A549 (cell line): Measurements from ENCODE around the gene LBP. TPM values are rescaled to one million over a fixed set of nuclear protein-coding genes. Genes with fewer than 3 reads are reported as not detected.

ENCODE experiments used
- ATAC-seq, 2 experiments: fragments of 200-7000 bp in 1 of 2; fragments of >200 bp in 1 of 2; cut with Nextera tagmentation in 1 of 2; cut with Tn5 transposase in 1 of 2; 3 replicates each; pipeline versions ENCODE4 v1.8.0 to v1.9.1; 2018 to 2020; ENCODE audit warnings: mild to moderate bottlenecking in 1 of 2, moderate library complexity in 1 of 2
- CTCF ChIA-PET: fragments of 300-600 bp; sonication (Branson Sonifier 250); formaldehyde crosslinking; extraction: SDS; loops from one replicate; lab custom pipeline; 2021; ENCODE audit warnings: antibody characterized with exemption, inconsistent platforms; lab: Yijun Ruan, JAX
- POLR2A ChIA-PET: fragments of 350-600 bp; formaldehyde crosslinking; extraction: SDS; loops from one replicate; lab custom pipeline; 2021; ENCODE audit warnings: antibody characterized with exemption, inconsistent platforms; lab: Yijun Ruan, JAX
- DNase-seq, 2 experiments: peaks; one replicate each; pipeline versions ENCODE4 v3.0.0 to v3.0.0-alpha.2; 2011 to 2016; ENCODE audit warnings: low read depth in 1 of 2, low spot score in 1 of 2
- FAIRE-seq: peaks from 2 replicates; lab custom pipeline; 2011; peaks lifted over from hg19 to GRCh38; lab: Jason Lieb, UNC
- H3K27ac ChIP-seq, 2 experiments: fragments of >200 bp; sonication (Bioruptor Twin); formaldehyde crosslinking; 3 replicates each; pipeline ENCODE4 v1.5.1; 2016 to 2017
- H3K4me1 ChIP-seq: fragments of >200 bp; sonication (Bioruptor Twin); formaldehyde crosslinking; 3 replicates; pipeline ENCODE4 v1.6.1; 2016
- H3K4me2 ChIP-seq: fragments of >200 bp; sonication (Bioruptor Twin); formaldehyde crosslinking; 3 replicates; pipeline ENCODE4 v1.6.1; 2016
- H3K4me3 ChIP-seq: fragments of >200 bp; sonication (Bioruptor Twin); formaldehyde crosslinking; 3 replicates; pipeline ENCODE4 v1.5.1; 2016
- H3K9me3 ChIP-seq: fragments of >200 bp; sonication (Bioruptor Twin); formaldehyde crosslinking; 3 replicates; pipeline ENCODE4 v1.6.1; 2016
- BHLHE40 ChIP-seq: IDR thresholded peaks from 2 replicates; pipeline ENCODE4 v1.6.1; 2012; ENCODE audit warnings: low read depth, low read length, inconsistent platforms
- CBX2 ChIP-seq: fragments of 200-600 bp; sonication (generic); IDR thresholded peaks from 2 replicates; pipeline ENCODE4 v1.6.1; 2016; ENCODE audit warnings: low read depth, mild to moderate bottlenecking, borderline replicate concordance
- CBX8 ChIP-seq: fragments of 200-600 bp; sonication (generic); IDR thresholded peaks from 2 replicates; pipeline ENCODE4 v1.6.1; 2016
- CEBPB ChIP-seq, 2 experiments: fragments of >200 bp in 1 of 2; sonication (Bioruptor Twin) in 1 of 2; formaldehyde crosslinking in 1 of 2; IDR thresholded peaks; 2 replicates each; pipeline ENCODE4 v1.6.1; 2012 to 2016
- ESRRA ChIP-seq: fragments of 150-350 bp; IDR thresholded peaks from 2 replicates; pipeline ENCODE4 v1.6.1; 2014; ENCODE audit warnings: mild to moderate bottlenecking, low read length, borderline replicate concordance
- GATA3 ChIP-seq: IDR thresholded peaks from 2 replicates; pipeline ENCODE4 v1.6.1; 2012; ENCODE audit warnings: borderline replicate concordance
- HEYL ChIP-seq: fragments of 250-450 bp; sonication (Bioruptor Pico); IDR thresholded peaks from 2 replicates; pipeline ENCODE4 v1.8.0; 2021; ENCODE audit warnings: mild to moderate bottlenecking, moderate library complexity
- HOXA7 ChIP-seq: fragments of 250-450 bp; sonication (Bioruptor Pico); IDR thresholded peaks from 2 replicates; pipeline ENCODE4 v1.5.0; 2020; ENCODE audit warnings: mild to moderate bottlenecking, moderate library complexity
- JUN ChIP-seq, 2 experiments: fragments of >200 bp; sonication (Bioruptor Twin); formaldehyde crosslinking; IDR thresholded peaks; 2 replicates in 1 of 2; 3 replicates in 1 of 2; pipeline ENCODE4 v1.6.1; 2016 to 2017
- JUNB ChIP-seq: fragments of >200 bp; sonication (Bioruptor Twin); formaldehyde crosslinking; IDR thresholded peaks from 2 replicates; pipeline ENCODE4 v1.6.1; 2016
- KDM5A ChIP-seq: fragments of 200-600 bp; sonication (generic); IDR thresholded peaks from 2 replicates; pipeline ENCODE4 v1.6.1; 2016; ENCODE audit warnings: antibody characterized with exemption, mild to moderate bottlenecking
- MAFK ChIP-seq: fragments of 450-650 bp; IDR thresholded peaks from 2 replicates; pipeline ENCODE4 v1.6.1; 2014; ENCODE audit not compliant: partially characterized antibody
- MAZ ChIP-seq: fragments of 150-350 bp; IDR thresholded peaks from 2 replicates; pipeline ENCODE4 v1.6.1; 2014; ENCODE audit warnings: antibody characterized with exemption, low read depth, low read length, borderline replicate concordance
- RARB ChIP-seq: fragments of 250-450 bp; sonication (Bioruptor Pico); IDR thresholded peaks from 2 replicates; pipeline ENCODE4 v1.8.0; 2021; ENCODE audit warnings: mild to moderate bottlenecking, moderate library complexity
- RFX5 ChIP-seq: fragments of 450-650 bp; IDR thresholded peaks from 2 replicates; pipeline ENCODE4 v1.7.1; 2014; ENCODE audit warnings: antibody characterized with exemption, mild to moderate bottlenecking, moderate library complexity
- TP53 ChIP-seq: fragments of 250-450 bp; sonication (Bioruptor Pico); IDR thresholded peaks from 2 replicates; pipeline ENCODE4 v1.5.0; 2021; ENCODE audit warnings: mild to moderate bottlenecking, moderate library complexity
- ZFP36 ChIP-seq: fragments of 450-650 bp; IDR thresholded peaks from 2 replicates; pipeline ENCODE4 v1.6.1; 2014; ENCODE audit warnings: borderline replicate concordance; ENCODE audit not compliant: partially characterized antibody
- WGBS: methylation state at CpG from one replicate; pipeline ENCODE4 v1.1.6; 2017; ENCODE audit errors: missing lambda C conversion rate; 5-methylcytosine and 5-hydroxymethylcytosine counted together
- polyA plus RNA-seq, 4 experiments: library from polyadenylated mRNA; depleted of rRNA in 3 of 4; stranded (reverse); fragments of >200 nt; fragmentation: RNase III in 1 of 4; extraction: RNeasy Plus Mini Kit Qiagen cat#74134 plus additional on column Dnase treatment in 1 of 4; gene quantifications; 2 replicates in 3 of 4; 3 replicates in 1 of 4; pipeline ENCODE4 v1.2.3, GENCODE V29; 2011 to 2017
- TF ChIP-seq, protein P1 (sequence below): fragments of >200 bp; sonication (Bioruptor Twin); formaldehyde crosslinking; IDR thresholded peaks from 3 replicates; pipeline ENCODE4 v1.6.1; 2016
- TF ChIP-seq, protein P2 (sequence below): fragments of >200 bp; sonication (Bioruptor Twin); formaldehyde crosslinking; IDR thresholded peaks from 2 replicates; pipeline ENCODE4 v1.6.1; 2016
- TF ChIP-seq, protein P3 (sequence below): fragments of 250-450 bp; sonication (Bioruptor Pico); IDR thresholded peaks from 2 replicates; pipeline ENCODE4 v1.5.0; 2021; ENCODE audit warnings: mild to moderate bottlenecking, moderate library complexity, borderline replicate concordance
- TF ChIP-seq, protein P4 (sequence below): fragments of >200 bp; sonication (Bioruptor Twin); formaldehyde crosslinking; IDR thresholded peaks from 3 replicates; pipeline ENCODE4 v1.5.1; 2016

The LBP gene
- polyA plus RNA-seq, 2 of the 4 experiments (the other 2 are of a cell fraction), result 1.3 to 2.2 TPM

DNA sequence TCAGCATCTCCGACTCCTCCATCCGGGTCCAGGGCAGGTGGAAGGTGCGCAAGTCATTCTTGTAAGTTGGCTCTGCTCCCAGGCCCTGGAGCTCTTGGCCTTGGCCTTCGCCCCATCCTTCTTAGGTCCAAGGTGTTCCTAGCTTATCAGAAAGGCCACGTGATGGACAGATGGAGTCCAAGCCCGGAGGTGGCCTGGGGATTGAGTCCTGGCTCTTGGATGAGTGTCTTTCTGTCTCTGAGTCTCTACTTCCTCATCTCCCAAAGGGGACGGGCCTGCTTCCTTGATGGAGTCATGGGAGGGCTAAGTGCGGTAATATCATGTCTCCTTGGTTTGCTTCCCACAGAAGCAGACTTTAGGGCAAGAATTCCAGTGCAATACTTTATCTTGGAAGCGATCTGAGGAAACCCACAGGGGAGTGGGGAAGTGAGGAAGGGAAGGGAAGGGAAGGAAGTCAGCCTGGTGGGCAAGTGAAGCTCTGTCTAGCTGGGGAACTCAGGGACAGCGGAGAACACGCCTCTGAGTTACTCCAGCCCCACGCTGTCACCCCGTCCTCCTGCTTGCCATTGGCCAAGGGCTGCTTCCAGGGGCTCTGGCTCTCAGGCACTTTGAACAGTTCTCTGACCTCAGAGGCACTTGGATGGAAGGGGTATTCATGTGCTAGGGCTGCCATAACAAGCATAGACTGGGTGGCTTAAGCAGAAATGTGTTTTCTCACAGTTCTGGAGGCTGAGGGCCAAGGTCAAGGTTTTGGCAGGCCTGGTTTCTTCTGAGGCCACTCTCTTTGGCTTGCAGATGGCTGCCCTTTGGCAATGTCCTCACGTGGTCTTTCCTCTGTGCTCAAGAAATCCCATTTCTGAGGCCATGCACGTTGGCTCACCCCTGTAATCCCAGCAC, 4.8 kb downstream of the LBP start:
- ChIA-PET POLR2A (interaction anchor here (0.7 kb wide), 1 partner anchor 540 kb away, joined by 3 read pairs; no protein-coding TSS in a partner anchor), CTCF (no interaction called here)
- TF ChIP-seq, protein P1, sequence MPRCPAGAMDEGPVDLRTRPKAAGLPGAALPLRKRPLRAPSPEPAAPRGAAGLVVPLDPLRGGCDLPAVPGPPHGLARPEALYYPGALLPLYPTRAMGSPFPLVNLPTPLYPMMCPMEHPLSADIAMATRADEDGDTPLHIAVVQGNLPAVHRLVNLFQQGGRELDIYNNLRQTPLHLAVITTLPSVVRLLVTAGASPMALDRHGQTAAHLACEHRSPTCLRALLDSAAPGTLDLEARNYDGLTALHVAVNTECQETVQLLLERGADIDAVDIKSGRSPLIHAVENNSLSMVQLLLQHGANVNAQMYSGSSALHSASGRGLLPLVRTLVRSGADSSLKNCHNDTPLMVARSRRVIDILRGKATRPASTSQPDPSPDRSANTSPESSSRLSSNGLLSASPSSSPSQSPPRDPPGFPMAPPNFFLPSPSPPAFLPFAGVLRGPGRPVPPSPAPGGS, result no peak
- no peak for TF ChIP-seq MAFK
- TF ChIP-seq, protein P2, sequence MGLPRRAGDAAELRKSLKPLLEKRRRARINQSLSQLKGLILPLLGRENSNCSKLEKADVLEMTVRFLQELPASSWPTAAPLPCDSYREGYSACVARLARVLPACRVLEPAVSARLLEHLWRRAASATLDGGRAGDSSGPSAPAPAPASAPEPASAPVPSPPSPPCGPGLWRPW, result no peak
- TF ChIP-seq BHLHE40, result no peak
- TF ChIP-seq HOXA7 (CRISPR knock-in tag), result no peak
- no peak for TF ChIP-seq CBX8
- TF ChIP-seq RFX5, result no peak
- no peak for TF ChIP-seq ESRRA
- no peak for TF ChIP-seq JUN (IDR thresholded peaks at IDR 0.05)
- TF ChIP-seq RARB (CRISPR knock-in tag), result no peak
- TF ChIP-seq MAZ, result no peak
- no peak for TF ChIP-seq TP53 (CRISPR knock-in tag)
- no peak for TF ChIP-seq GATA3
- no peak for TF ChIP-seq CBX2
- TF ChIP-seq, protein P3, sequence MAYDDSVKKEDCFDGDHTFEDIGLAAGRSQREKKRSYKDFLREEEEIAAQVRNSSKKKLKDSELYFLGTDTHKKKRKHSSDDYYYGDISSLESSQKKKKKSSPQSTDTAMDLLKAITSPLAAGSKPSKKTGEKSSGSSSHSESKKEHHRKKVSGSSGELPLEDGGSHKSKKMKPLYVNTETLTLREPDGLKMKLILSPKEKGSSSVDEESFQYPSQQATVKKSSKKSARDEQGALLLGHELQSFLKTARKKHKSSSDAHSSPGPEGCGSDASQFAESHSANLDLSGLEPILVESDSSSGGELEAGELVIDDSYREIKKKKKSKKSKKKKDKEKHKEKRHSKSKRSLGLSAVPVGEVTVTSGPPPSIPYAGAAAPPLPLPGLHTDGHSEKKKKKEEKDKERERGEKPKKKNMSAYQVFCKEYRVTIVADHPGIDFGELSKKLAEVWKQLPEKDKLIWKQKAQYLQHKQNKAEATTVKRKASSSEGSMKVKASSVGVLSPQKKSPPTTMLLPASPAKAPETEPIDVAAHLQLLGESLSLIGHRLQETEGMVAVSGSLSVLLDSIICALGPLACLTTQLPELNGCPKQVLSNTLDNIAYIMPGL (CRISPR knock-in tag), result no peak
- no peak for TF ChIP-seq HEYL (CRISPR knock-in tag)
- TF ChIP-seq, protein P4, sequence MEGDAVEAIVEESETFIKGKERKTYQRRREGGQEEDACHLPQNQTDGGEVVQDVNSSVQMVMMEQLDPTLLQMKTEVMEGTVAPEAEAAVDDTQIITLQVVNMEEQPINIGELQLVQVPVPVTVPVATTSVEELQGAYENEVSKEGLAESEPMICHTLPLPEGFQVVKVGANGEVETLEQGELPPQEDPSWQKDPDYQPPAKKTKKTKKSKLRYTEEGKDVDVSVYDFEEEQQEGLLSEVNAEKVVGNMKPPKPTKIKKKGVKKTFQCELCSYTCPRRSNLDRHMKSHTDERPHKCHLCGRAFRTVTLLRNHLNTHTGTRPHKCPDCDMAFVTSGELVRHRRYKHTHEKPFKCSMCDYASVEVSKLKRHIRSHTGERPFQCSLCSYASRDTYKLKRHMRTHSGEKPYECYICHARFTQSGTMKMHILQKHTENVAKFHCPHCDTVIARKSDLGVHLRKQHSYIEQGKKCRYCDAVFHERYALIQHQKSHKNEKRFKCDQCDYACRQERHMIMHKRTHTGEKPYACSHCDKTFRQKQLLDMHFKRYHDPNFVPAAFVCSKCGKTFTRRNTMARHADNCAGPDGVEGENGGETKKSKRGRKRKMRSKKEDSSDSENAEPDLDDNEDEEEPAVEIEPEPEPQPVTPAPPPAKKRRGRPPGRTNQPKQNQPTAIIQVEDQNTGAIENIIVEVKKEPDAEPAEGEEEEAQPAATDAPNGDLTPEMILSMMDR, result no peak
- TF ChIP-seq JUNB, result no peak
- TF ChIP-seq ZFP36, result no peak
- no peak for TF ChIP-seq CEBPB (IDR thresholded peaks at IDR 0.05)
- TF ChIP-seq, all 56 proteins: peak for 0
- Histone ChIP-seq H3K4me3 (no peak overlapping the region), H3K27ac (no peak overlapping the region), H3K4me1 (peaks cover 5% of the 10 kb centered on the region), H3K9me3 (no peaks in the 10 kb centered on the region), H3K4me2 (no peak overlapping the region)
- 74% methylated on average over 15 of the region's 15 CpGs for WGBS
- FAIRE-seq, result no peak
- no peak for ATAC-seq
- DNase-seq, result no peak

DNA sequence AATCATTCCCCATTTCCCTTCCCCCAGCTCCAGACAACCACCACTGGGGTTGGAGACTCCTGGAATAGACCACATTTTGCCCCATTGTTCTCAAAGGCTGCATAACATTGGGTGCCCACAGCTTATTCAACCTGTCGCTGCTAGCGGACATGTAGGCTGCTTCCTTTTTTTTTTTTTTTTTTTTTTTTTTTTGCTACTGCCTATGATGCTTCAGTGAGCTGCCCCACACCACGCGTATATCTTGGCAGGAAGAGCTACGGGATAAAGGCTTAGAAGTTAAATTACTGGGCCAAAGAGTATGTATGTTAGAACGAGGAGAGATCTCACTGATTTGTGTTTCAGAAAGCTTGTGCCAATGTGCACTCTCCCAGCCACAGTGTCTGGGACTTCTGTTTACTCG, 7.0 kb downstream of the LBP start:
- WGBS, result 82% methylated on average over 7 of the region's 7 CpGs
- no peaks in the 10 kb centered on the region for H3K9me3 ChIP-seq
- ChIA-PET CTCF (no interaction called here), POLR2A (no interaction called here)
- no peak overlapping the region for H3K27ac ChIP-seq
- no peak for TF ChIP-seq KDM5A
- no peak for FAIRE-seq
- no peak overlapping the region for H3K4me2 ChIP-seq
- no peak overlapping the region for H3K4me3 ChIP-seq
- no peaks in the 10 kb centered on the region for H3K4me1 ChIP-seq
- DNase-seq, result no peak
- no peak for ATAC-seq
